Stimulated activated naive CD4-positive, alpha-beta T cell (primary cell): Measurements from ENCODE around the gene ATP2B1.

ENCODE experiments used
- DNase-seq, 6 experiments: peaks; one replicate each; lab custom pipeline; 2025; lab: John Stamatoyannopoulos, UW

ATP2B1 gene

GRCh38 chr12:89589753-89590152 lies 118.9 kb downstream of the ATP2B1 start:
- no peak for DNase-seq

- DNase-seq: no peak
These were observed 130.1 kb downstream of the ATP2B1 start for GRCh38 chr12:89578499-89578898.

- no peak for DNase-seq
These were observed 131.9 kb downstream of the ATP2B1 start for GRCh38 chr12:89576572-89577220.

- DNase-seq: no peak
These were observed 133.3 kb downstream of the ATP2B1 start for GRCh38 chr12:89575374-89575773.

- no peak for DNase-seq
These were observed 133.9 kb downstream of the ATP2B1 start for GRCh38 chr12:89574736-89575208.

GRCh38 chr12:89573051-89573810 lies 135.4 kb downstream of the ATP2B1 start:
- no peak for DNase-seq

- DNase-seq: no peak
These were observed 137.0 kb downstream of the ATP2B1 start for GRCh38 chr12:89571491-89572195.

- no peak for DNase-seq
These were observed 140.2 kb downstream of the ATP2B1 start for GRCh38 chr12:89568484-89568883.

GRCh38 chr12:89567691-89568239 lies 140.9 kb downstream of the ATP2B1 start:
- no peak for DNase-seq

- no peak for DNase-seq
These were observed 142.0 kb downstream of the ATP2B1 start for GRCh38 chr12:89566615-89567014.

- DNase-seq: no peak
These were observed 143.6 kb downstream of the ATP2B1 start for GRCh38 chr12:89565002-89565401.

- no peak for DNase-seq
These were observed 148.9 kb downstream of the ATP2B1 start for GRCh38 chr12:89559753-89560152.

GRCh38 chr12:89556976-89557375 lies 151.7 kb downstream of the ATP2B1 start:
- no peak for DNase-seq

- DNase-seq: no peak
These were observed 156.3 kb downstream of the ATP2B1 start for GRCh38 chr12:89552376-89552775.

- DNase-seq: no peak
These were observed 156.9 kb downstream of the ATP2B1 start for GRCh38 chr12:89551747-89552146.

GRCh38 chr12:89547101-89547500 lies 161.5 kb downstream of the ATP2B1 start:
- no peak for DNase-seq

GRCh38 chr12:89546151-89546550 lies 162.5 kb downstream of the ATP2B1 start:
- no peak for DNase-seq

GRCh38 chr12:89544681-89545184 lies 163.9 kb downstream of the ATP2B1 start:
- DNase-seq: no peak

- DNase-seq: no peak
These were observed 164.6 kb downstream of the ATP2B1 start for GRCh38 chr12:89544022-89544421.

GRCh38 chr12:89542912-89543592 lies 165.6 kb downstream of the ATP2B1 start:
- peak; percentile 9 to 70 (median 41) for DNase-seq

- DNase-seq: no peak
These were observed 166.4 kb downstream of the ATP2B1 start for GRCh38 chr12:89542236-89542635.

GRCh38 chr12:89540586-89540985 lies 168.1 kb downstream of the ATP2B1 start:
- DNase-seq: no peak
